HS-5 (cell line): ENCODE data around the gene HDAC9.

ENCODE experiments used
- DNase-seq: peaks from one replicate; pipeline ENCODE4 v3.0.0-alpha.2; 2012; ENCODE audit warnings: low read depth

The HDAC9 gene

GRCh38 chr7:18495412-18496340 lies at the start of gene HDAC9:
TSS of gene HDAC9 (plus strand) at chr7:18495749. CDS start at chr7:18496303, 554 bp downstream.
- no peak for DNase-seq

- DNase-seq: no peak
Observed at GRCh38 chr7:18445916-18446520, 49.5 kb upstream of the HDAC9 start.

GRCh38 chr7:18450019-18450418 lies 45.5 kb upstream of the HDAC9 start:
- no peak for DNase-seq

GRCh38 chr7:18455606-18456005 lies 39.9 kb upstream of the HDAC9 start:
- no peak for DNase-seq

GRCh38 chr7:18457832-18458231 lies 37.7 kb upstream of the HDAC9 start:
- no peak for DNase-seq

- no peak for DNase-seq
Observed at GRCh38 chr7:18458830-18459229, 36.7 kb upstream of the HDAC9 start.

- DNase-seq: peak; percentile 4
Observed at GRCh38 chr7:18459484-18460245, 35.9 kb upstream of the HDAC9 start.

GRCh38 chr7:18461785-18462467 lies 33.6 kb upstream of the HDAC9 start:
- no peak for DNase-seq

- no peak for DNase-seq
Observed at GRCh38 chr7:18464830-18465229, 30.7 kb upstream of the HDAC9 start.

GRCh38 chr7:18467011-18467410 lies 28.5 kb upstream of the HDAC9 start:
- DNase-seq: no peak

- DNase-seq: no peak
Observed at GRCh38 chr7:18468795-18469194, 26.8 kb upstream of the HDAC9 start.

GRCh38 chr7:18469316-18469715 lies 26.2 kb upstream of the HDAC9 start:
- DNase-seq: no peak

- DNase-seq: no peak
Observed at GRCh38 chr7:18471476-18472160, 23.9 kb upstream of the HDAC9 start.

- DNase-seq: no peak
Observed at GRCh38 chr7:18472161-18472483, 23.4 kb upstream of the HDAC9 start.

GRCh38 chr7:18473119-18473518 lies 22.4 kb upstream of the HDAC9 start:
- DNase-seq: no peak

- no peak for DNase-seq
Observed at GRCh38 chr7:18474944-18475343, 20.6 kb upstream of the HDAC9 start.

- DNase-seq: no peak
Observed at GRCh38 chr7:18475488-18475887, 20.1 kb upstream of the HDAC9 start.

GRCh38 chr7:18481776-18482175 lies 13.8 kb upstream of the HDAC9 start:
- DNase-seq: no peak

GRCh38 chr7:18488049-18488448 lies 7.5 kb upstream of the HDAC9 start:
- no peak for DNase-seq

GRCh38 chr7:18489624-18490023 lies 5.9 kb upstream of the HDAC9 start:
- no peak for DNase-seq

- DNase-seq: no peak
Observed at GRCh38 chr7:18491871-18492270, 3.7 kb upstream of the HDAC9 start.

GRCh38 chr7:18494406-18494805 lies 1.1 kb upstream of the HDAC9 start:
- no peak for DNase-seq
